Aorta (tissue), 5 donors: Measurements from ENCODE around the gene PCDHGC3. TPM values are rescaled to one million over a fixed set of nuclear protein-coding genes. Genes with fewer than 3 reads are reported as not detected.

Experiments
- ATAC-seq: fragments of 200-7000 bp; cut with Tn5 transposase; one replicate; pipeline ENCODE4 v1.9.1; 2022; ENCODE audit warnings: moderate library complexity; ENCODE audit not compliant: low FRiP score
- DNase-seq, 2 donors: peaks; one replicate each; pipeline ENCODE4 v3.0.0-alpha.2; 2020
- H3K27ac ChIP-seq, 2 donors: one replicate each; pipeline ENCODE4 v1.5.1; 2013; ENCODE audit warnings: low read length in 2 of 2, mild to moderate bottlenecking in 2 of 2, moderate library complexity in 2 of 2, control low read depth in 1 of 2, inconsistent platforms in 1 of 2, low read depth in 1 of 2
- H3K27me3 ChIP-seq, 2 donors: one replicate each; pipeline ENCODE4 v1.6.1; 2013; ENCODE audit warnings: control low read depth in 1 of 2, low read length in 1 of 2, mild to moderate bottlenecking in 1 of 2, moderate library complexity in 1 of 2; ENCODE audit not compliant: insufficient read depth in 2 of 2, control insufficient read depth in 1 of 2
- H3K36me3 ChIP-seq, 2 donors: one replicate each; pipeline ENCODE4 v1.6.1; 2013; ENCODE audit warnings: control low read depth in 1 of 2, low read length in 1 of 2, mild to moderate bottlenecking in 1 of 2; ENCODE audit not compliant: insufficient read depth in 2 of 2, control insufficient read depth in 1 of 2
- H3K4me1 ChIP-seq, 2 donors: one replicate each; pipeline ENCODE4 v1.6.1; 2013; ENCODE audit warnings: low read length in 2 of 2, control low read depth in 1 of 2, mild to moderate bottlenecking in 1 of 2, moderate library complexity in 1 of 2; ENCODE audit not compliant: insufficient read depth in 2 of 2, control insufficient read depth in 1 of 2
- H3K4me3 ChIP-seq, 2 donors: one replicate each; pipeline ENCODE4 v1.5.1; 2013; ENCODE audit warnings: low read length in 2 of 2, control low read depth in 1 of 2, mild to moderate bottlenecking in 1 of 2
- H3K9me3 ChIP-seq: one replicate; pipeline ENCODE4 v1.6.1; 2013; ENCODE audit warnings: mild to moderate bottlenecking, low read length; ENCODE audit not compliant: control insufficient read depth
- WGBS, 2 donors: extraction: QIAGEN DNeasy Blood & Tissue Kit; methylation state at CpG; one replicate each; pipeline ENCODE4 v1.1.7; 2013; 5-methylcytosine and 5-hydroxymethylcytosine counted together
- intact Hi-C, 2 donors: fragments of 100-400 bp; cut with DNase I; formaldehyde crosslinking; loops; one replicate each; pipeline versions ENCODE4 v1.14.2 to v1.15.0; 2022
- polyA plus RNA-seq, 2 donors: library from polyadenylated mRNA; stranded (reverse); fragments of 200-250 nt; gene quantifications; one replicate each; pipeline ENCODE4 v1.2.3, GENCODE V29; 2013
- total RNA-seq, 2 donors: library from RNA; stranded (reverse); fragmentation: NEBNext Ultra II Directional; extraction: Animal tissue kit (Norgen Biotek cat#: 25700); gene quantifications; one replicate each; pipeline ENCODE4 v1.2.1, GENCODE V29; 2021
- donor health status: healthy with polysubstance abuse.
- donor health status: Bipolar disorder and iron deficiency.
- donor health status: DM: no; HTN: no; CAD: no.
- donor health status: DM: no; HTN: no; CAD: no.
- donor health status: DM: yes; HTN: yes; CAD: no.

PCDHGC3 gene
- total and polyA plus RNA-seq, 4 donors = 23.9 to 116 (median 83.2) TPM

DNA sequence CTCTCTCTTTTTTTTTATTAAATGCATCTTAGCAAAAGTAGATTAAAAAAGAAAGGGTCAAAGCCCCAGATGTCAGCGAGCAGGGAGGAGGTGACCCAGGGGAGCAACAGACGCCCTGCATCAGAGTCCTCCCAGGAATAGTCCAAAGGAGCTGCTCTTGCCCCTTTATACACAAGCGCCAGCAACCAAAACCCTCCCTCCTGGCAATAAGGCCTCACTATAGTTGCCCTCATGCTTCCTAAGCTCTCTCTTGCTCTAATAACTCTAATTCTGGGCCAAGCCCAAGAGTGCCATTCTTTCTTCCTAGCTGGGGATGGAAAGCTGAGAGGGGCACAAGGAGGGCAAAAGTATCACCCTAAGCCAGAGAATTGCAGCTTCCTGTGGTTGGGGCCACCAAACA, 39.4 kb downstream of the PCDHGC3 start:
- DNase-seq = no peak
- Histone ChIP-seq H3K4me3 (no peak overlapping the region), H3K27me3 (no peaks in the 10 kb centered on the region), H3K36me3 (peaks cover 0 to 1% of the 10 kb centered on the region in 2 donors), H3K27ac (peak overlapping the region; percentile 71 to 93), H3K4me1 (peaks cover 2 to 14% of the 10 kb centered on the region in 2 donors), H3K9me3 (no peaks in the 10 kb centered on the region)
- intact Hi-C loops = loop anchor here in 1 of 2 donors (2.0 kb wide), 1 partner anchor 46 kb away; no protein-coding TSS in a partner anchor
- ATAC-seq = no peak
- WGBS, 2 donors = 54 to 55% methylated on average over 3 of the region's 3 CpGs

GRCh38 chr5:141515946-141516671, 40.3 kb downstream of the PCDHGC3 start:
- peaks cover 2 to 14% of the 10 kb centered on the region in 2 donors for H3K4me1 ChIP-seq
- no peaks in the 10 kb centered on the region for H3K9me3 ChIP-seq
- no peaks in the 10 kb centered on the region for H3K27me3 ChIP-seq
- no peak for DNase-seq
- intact Hi-C loops = loop anchor here in 1 of 2 donors (2.0 kb wide), 1 partner anchor 45 kb away; no protein-coding TSS in a partner anchor
- peak overlapping the region; percentile 71 to 79 for H3K27ac ChIP-seq
- no peak overlapping the region for H3K4me3 ChIP-seq
- no peak for ATAC-seq
- 69 to 70% methylated on average over 4 of the region's 4 CpGs for WGBS, 2 donors
- peaks cover 0 to 1% of the 10 kb centered on the region in 2 donors for H3K36me3 ChIP-seq

DNA sequence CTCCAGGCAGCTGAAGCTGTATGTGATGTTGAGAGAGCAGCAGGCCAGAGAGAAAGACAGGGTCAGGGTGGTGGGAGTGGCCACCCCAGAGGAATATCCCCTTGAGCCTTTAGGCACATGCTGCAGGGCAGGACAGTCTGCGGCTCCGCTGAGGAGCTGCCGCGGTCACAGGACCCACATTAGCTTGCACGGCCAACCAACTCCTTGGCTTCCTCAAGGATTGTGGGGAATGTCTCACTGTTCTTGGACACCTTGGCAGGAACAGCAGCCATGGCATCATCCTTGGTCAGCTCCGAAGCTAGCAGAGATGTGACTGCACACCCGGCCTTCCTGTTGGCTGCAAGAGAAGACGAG, 40.9 kb downstream of the PCDHGC3 start:
- Histone ChIP-seq H3K9me3 (no peaks in the 10 kb centered on the region), H3K4me1 (peaks cover 2 to 14% of the 10 kb centered on the region in 2 donors), H3K4me3 (no peak overlapping the region), H3K27ac (peak overlapping the region in 1 of 2 donors; percentile 79), H3K27me3 (no peaks in the 10 kb centered on the region), H3K36me3 (peaks cover 0 to 1% of the 10 kb centered on the region in 2 donors)
- ATAC-seq (no peak), DNase-seq (peak; percentile 79)
- 34 to 49% methylated on average over 8 of the region's 8 CpGs for WGBS, 2 donors
- intact Hi-C loops = no loop called here

- H3K4me1 ChIP-seq = peaks cover 2 to 14% of the 10 kb centered on the region in 2 donors
- ATAC-seq (no peak), DNase-seq (no peak)
- H3K27me3 ChIP-seq = no peaks in the 10 kb centered on the region
- no peak overlapping the region for H3K4me3 ChIP-seq
- intact Hi-C loops = no loop called here
- peaks cover 0 to 1% of the 10 kb centered on the region in 2 donors for H3K36me3 ChIP-seq
- 87 to 91% methylated on average over 8 of the region's 8 CpGs for WGBS, 2 donors
- H3K9me3 ChIP-seq = no peaks in the 10 kb centered on the region
- H3K27ac ChIP-seq = peak overlapping the region in 1 of 2 donors; percentile 32
Observed at GRCh38 chr5:141517312-141517711, 41.5 kb downstream of the PCDHGC3 start.

DNA sequence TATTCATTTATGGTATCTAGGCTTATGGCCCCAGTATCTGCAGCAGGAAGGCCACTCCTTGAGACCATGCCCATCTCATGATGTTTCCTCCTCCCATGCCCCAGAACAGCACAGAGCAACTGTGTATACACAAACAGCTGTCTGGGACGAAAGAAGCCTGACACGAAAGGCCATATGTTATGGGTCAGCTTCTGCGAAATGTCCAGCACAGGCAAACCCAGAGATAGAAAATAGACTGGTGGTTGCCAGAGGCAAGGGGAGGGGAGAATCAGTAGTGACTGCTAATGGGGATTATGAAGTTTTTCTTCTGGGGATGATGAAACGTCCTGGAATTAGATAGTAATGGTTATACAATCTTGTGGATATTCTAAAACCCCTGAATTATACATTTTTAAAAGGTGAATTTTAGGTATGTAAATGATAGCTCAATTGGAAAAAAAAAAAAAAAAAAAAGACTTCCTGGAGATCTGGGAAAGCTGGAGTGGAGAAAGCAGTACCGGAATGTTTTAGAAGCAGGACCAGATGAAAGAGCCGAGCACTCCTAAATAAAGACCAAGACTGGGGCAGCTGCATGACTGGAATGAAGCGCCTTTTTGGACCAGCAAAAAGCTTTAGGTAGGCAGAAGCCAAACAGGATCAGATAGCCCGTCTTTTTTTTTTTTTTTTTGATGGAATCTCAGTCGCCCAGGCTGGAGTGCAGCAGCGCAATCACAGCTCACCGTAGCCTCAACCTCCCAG, 42.3 kb downstream of the PCDHGC3 start:
- WGBS, 2 donors = 90% methylated on average over 11 of the region's 11 CpGs

GRCh38 chr5:141518618-141519015, 42.9 kb downstream of the PCDHGC3 start:
- no peak for ATAC-seq
- peaks cover 0 to 1% of the 10 kb centered on the region in 2 donors for H3K36me3 ChIP-seq
- no peak overlapping the region for H3K4me3 ChIP-seq
- H3K27ac ChIP-seq = no peak overlapping the region
- WGBS, 2 donors = 96 to 100% methylated on average over 1 of the region's 1 CpG
- intact Hi-C loops = no loop called here
- no peaks in the 10 kb centered on the region for H3K9me3 ChIP-seq
- peaks cover 2 to 14% of the 10 kb centered on the region in 2 donors for H3K4me1 ChIP-seq
- no peak for DNase-seq
- no peaks in the 10 kb centered on the region for H3K27me3 ChIP-seq

More for the DNA sequence above, 42.3 kb downstream of the PCDHGC3 start:
- no peaks in the 10 kb centered on the region for H3K27me3 ChIP-seq
- H3K36me3 ChIP-seq = peaks cover 0 to 1% of the 10 kb centered on the region in 2 donors
- H3K4me3 ChIP-seq = no peak overlapping the region
- H3K4me1 ChIP-seq = peaks cover 2 to 14% of the 10 kb centered on the region in 2 donors
- no peak overlapping the region for H3K27ac ChIP-seq
- intact Hi-C loops = no loop called here
- ATAC-seq (no peak), DNase-seq (no peak)
- no peaks in the 10 kb centered on the region for H3K9me3 ChIP-seq

DNA sequence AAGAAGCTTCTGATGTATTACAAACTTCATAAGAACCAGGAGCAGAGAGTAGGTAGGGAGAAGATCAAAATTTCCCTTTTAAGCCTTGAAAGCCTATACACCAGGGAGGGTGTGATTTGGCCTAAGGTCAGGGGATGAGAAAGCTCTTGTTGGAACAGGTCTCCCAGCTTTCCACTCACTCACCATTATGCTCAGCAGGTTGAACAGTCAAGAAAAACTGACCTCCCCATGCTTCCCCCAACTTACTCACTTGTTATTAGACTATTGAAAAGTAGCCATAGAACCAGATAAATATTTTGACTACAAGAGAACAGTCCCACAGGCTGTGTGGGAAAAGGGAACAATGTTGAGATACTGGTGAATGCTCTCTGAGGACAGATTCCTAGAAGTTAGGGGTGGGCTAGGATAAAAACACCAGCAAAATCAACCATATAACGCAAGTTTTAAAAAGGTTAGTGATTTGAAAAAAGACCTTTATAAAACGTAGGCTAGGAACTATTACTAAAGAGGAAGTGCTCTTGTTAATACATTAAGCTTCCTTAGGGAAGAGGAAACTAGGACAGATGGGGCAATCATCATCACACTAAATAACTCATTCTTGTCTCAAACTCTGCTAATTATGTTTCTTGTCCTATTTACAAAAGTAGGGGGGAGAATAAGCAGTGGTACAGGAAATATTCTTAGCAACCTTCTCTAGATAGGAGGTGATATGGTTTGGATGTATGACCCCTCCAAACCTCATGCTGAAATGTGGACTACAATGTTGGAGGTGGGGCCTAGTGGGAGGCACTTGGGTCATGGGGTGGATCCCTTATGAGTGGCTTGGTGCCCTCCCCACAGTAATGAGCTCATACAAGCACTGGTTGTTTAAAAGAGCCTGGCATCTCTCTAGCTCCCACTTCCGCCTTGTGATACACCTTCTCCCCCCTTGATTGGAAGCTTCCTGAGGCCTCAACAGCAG, 44.1 kb downstream of the PCDHGC3 start:
- DNase-seq (no peak), ATAC-seq (no peak)
- Histone ChIP-seq H3K4me3 (no peak overlapping the region), H3K9me3 (no peaks in the 10 kb centered on the region), H3K27me3 (no peaks in the 10 kb centered on the region), H3K36me3 (peaks cover 0 to 1% of the 10 kb centered on the region in 2 donors), H3K27ac (no peak overlapping the region), H3K4me1 (peaks cover 0 to 14% of the 10 kb centered on the region in 2 donors)
- WGBS, 2 donors = 74 to 76% methylated on average over 3 of the region's 3 CpGs
- intact Hi-C loops = loop anchor here in 1 of 2 donors (5.0 to 10.0 kb wide), 2 partner anchors 42 to 105 kb away; partner anchors contain the start of genes PCDHGA10 and PCDHGB7

GRCh38 chr5:141521244-141521781, 45.5 kb downstream of the PCDHGC3 start:
- Histone ChIP-seq H3K4me1 (peaks cover 0 to 2% of the 10 kb centered on the region in 2 donors), H3K36me3 (peaks cover 2 to 5% of the 10 kb centered on the region in 2 donors), H3K4me3 (no peak overlapping the region), H3K27ac (peak overlapping the region; percentile 3 to 23), H3K27me3 (no peaks in the 10 kb centered on the region), H3K9me3 (no peaks in the 10 kb centered on the region)
- intact Hi-C loops = loop anchor here in 1 of 2 donors (5.0 to 10.0 kb wide), 2 partner anchors 41 to 107 kb away; partner anchors contain the start of genes PCDHGA10 and PCDHGB7
- ATAC-seq (peak; percentile 45), DNase-seq (no peak)
- 33 to 39% methylated on average over 2 of the region's 2 CpGs for WGBS, 2 donors
